Breast epithelium (tissue), 3 donors: ENCODE results near the gene POLR2H.

Experiments
- POLR2A ChIP-seq: fragments of 450-650 bp; IDR thresholded peaks from one replicate; pipeline ENCODE4 v1.6.1; 2016; ENCODE audit warnings: antibody characterized with exemption, mild to moderate bottlenecking, moderate library complexity
- POLR2AphosphoS5 ChIP-seq, 3 donors: sonication (generic); formaldehyde crosslinking; IDR thresholded peaks; one replicate each; pipeline ENCODE4 v1.6.1; 2017; ENCODE audit warnings: antibody characterized with exemption in 3 of 3
- TF ChIP-seq, protein P1 (sequence below), 3 donors: fragments of 450-650 bp; IDR thresholded peaks; one replicate each; pipeline ENCODE4 v1.5.1; 2016 to 2017; ENCODE audit warnings: antibody characterized with exemption in 3 of 3, mild to moderate bottlenecking in 3 of 3, moderate library complexity in 3 of 3

DNA sequence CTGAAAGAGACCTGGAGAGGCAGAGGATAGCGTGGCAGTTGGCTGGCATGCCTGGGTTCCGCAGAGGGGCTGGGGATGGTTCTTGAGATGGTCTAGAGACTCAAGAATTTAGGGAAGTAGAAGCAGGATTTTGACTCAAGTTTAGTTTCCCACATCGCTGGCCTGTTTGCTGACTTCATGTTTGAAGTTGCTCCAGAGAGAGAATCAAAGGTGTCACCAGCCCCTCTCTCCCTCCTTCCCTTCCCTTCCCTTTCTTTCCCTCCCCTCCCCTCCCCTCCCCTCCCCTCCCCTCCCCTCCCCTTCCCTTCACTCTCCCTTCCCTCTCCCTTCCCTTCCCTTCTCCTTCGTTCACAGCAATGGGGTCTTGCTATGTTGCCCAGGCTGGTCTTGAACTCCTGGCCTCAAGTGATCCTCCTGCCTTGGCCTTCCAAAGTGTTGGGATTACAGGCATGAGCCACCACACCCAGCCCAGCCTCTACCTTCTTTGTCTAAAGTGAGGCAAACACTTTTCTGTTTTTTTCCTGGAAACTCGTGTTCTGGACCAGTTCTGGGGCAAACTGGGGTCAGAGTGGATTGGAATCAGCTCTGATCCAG lies 28.5 kb downstream of the POLR2H start:
- TF ChIP-seq, protein P1, sequence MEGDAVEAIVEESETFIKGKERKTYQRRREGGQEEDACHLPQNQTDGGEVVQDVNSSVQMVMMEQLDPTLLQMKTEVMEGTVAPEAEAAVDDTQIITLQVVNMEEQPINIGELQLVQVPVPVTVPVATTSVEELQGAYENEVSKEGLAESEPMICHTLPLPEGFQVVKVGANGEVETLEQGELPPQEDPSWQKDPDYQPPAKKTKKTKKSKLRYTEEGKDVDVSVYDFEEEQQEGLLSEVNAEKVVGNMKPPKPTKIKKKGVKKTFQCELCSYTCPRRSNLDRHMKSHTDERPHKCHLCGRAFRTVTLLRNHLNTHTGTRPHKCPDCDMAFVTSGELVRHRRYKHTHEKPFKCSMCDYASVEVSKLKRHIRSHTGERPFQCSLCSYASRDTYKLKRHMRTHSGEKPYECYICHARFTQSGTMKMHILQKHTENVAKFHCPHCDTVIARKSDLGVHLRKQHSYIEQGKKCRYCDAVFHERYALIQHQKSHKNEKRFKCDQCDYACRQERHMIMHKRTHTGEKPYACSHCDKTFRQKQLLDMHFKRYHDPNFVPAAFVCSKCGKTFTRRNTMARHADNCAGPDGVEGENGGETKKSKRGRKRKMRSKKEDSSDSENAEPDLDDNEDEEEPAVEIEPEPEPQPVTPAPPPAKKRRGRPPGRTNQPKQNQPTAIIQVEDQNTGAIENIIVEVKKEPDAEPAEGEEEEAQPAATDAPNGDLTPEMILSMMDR (IDR thresholded peaks at IDR 0.05): no peak
- TF ChIP-seq POLR2AphosphoS5 (IDR thresholded peaks at IDR 0.05): no peak
- no peak for TF ChIP-seq POLR2A
